Stimulated activated CD4-positive, alpha-beta T cell treated with anti-CD3 and anti-CD28 coated beads, Interleukin-12 subunit alpha, Interleukin-12 subunit beta, amount 100 ng/mL, for 48 hours (primary cell): ENCODE results near the gene MCU.
"Not testable (repeated sequence)": the region's sequence is repeated elsewhere in the genome, so short reads cannot be mapped to it uniquely, and the experiment has no call there.

Experiments
- DNase-seq, 3 donors: peaks; one replicate each; pipeline ENCODE4 v3.0.0-alpha.2; 2020; ENCODE audit warnings: low read depth in 2 of 3, low spot score in 1 of 3

The MCU gene

DNA sequence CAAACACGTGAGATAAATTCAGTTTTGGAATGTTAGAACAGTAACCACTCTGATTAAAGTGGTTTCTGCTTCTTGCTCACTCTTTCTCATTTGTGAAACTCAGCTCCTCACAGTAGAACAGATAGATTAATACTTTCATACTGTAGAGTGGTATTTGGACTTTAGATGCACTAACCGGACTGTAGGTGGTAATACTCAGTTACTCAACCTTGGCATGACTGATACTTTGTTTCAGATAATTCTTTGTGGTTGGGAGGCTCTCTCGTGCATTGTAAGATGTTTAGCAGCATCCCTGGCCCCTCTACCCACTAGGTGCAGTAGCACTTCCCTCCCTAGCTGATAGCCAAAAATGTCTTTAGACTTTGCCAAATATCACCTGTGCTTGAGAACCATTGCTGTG, 37.6 kb downstream of the MCU start:
- DNase-seq, result no peak

DNA sequence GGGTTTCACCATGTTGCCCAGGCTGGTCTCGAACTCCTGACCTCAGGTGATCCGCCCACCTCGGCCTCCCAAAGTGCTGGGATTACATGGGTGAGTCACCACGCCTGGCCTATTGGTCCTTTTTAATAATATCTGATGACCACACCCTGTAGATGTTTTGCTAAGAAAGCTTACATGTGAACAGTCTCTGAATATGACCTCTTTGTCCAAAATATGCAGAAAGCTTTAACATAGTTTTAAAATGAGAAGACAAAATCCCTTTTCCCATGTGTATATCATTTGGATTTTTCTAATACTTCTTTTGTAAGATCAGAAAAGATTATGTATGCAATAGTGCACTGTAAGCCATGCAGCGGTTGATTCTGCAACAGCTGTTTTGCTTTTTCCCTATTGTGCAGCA, 38.5 kb downstream of the MCU start:
- no peak for DNase-seq

DNA sequence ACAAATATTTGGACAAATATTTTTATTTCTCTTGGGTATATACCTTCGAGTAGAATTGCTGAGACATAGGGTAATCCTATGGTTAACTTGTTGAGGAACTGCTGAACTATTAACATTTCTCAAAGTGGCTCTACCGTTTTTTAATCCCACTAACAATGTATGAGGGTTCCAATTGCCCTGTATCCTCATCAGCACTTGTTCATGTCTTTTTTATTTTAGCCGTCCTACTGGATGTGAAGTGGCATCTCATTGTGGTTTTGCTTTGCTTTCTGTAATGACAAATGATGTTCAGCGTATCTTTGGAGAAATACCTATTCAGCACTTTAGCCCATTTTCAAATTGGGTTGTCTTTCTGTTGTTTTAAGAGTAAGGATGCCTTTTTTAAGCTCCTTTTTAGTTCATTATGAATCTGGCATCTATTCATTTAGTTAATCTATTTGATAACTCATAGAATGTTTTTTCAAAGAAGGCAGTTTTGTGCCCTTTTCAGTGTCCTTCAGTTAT, 40.0 kb downstream of the MCU start:
- DNase-seq, result no peak

DNA sequence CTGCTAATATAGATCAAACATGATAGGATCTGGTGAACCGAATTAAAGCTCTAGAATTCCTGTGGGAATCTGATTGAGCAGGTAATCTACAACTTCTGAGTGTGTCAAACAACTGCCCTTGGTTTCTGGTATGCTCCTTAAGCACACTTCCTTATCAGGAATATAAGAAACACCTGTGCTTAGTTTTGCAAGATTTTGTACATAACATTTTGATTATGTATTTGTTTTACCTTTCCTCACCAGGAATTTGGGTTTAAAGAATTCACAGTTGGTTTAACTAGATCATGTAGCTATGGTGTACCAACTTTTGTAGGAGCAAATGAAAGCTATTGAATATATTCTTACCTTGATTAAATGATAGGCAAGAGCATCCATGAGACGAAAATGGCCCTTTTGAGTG, 40.6 kb downstream of the MCU start:
- DNase-seq, result no peak

DNA sequence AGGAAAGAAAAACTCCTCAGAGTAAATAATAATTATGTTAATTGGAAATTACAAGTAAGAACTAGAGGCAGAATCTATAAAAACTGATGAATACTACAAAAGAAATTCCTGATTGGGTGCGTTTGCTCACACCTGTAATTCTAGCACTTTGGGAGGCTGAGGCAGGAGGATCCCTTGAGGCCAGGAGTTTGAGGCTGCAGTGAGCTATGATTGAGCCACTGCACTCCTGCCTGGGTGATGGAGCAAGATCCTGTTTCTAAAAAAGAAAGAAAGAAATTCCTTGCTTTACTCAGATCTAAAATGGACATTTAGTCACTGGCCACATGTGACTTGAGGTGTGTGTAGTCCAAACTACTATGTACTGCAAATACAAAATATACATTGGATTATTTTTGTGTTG, 42.0 kb downstream of the MCU start:
- DNase-seq, result no peak

DNA sequence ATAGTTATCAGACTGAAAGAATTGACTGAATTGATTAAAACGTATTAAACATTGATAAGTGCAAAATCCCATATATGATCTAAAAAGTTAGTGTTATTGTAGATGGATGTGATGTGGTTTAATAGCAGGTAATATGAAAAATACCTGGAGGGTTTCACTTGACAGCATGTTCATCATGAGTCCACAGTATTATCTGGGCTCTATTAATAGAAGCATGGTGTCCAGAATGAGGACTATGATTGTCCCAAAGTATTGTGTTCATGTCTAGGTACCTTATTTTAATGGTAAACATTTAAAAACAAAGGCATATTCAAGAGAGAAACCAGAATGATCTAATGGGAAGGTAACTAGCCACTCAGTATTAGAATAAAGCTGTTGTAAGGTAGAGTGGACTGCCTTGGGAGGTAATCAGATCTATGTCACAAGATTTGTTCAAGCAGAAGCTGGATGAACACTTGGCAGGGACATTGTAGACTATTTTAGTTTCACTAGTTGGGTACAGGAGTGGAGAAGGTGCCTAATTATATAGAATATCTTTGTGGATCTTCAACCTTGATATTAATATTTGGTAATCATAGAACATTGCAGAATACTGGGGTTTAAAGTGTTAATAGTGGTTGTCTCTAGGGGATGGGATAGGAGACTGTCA, 43.5 kb downstream of the MCU start:
- no peak for DNase-seq

DNA sequence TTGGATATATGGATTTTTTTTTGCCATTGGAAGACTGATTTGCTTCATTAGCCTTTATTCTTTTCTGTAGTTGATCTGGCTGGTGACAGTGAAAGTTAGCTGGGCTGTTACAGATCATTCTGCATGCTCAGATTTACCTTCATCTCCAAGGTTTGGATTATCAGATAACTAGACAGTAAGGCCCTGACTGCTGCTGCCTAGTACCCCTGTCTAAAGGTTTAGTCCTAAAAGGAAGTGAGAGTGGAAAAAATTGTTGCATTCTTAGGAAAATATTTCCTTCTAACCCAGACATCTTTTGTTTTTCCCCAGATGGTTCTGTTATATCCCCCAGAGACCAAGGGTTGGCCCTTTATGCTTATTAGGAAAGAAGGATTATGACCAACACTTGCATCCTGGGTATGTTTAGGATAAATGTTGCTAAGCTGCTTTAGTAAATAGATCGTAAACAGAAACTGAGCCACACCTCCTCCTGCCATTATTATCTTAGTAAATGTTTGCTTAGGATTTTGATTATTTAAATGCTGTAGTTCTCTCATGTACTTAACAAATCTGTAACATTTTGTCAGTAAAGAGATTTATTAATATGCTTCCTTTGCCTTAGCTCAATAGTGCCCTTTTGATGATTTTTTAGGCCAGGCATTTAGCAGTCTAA, 44.4 kb downstream of the MCU start:
- DNase-seq, result no peak

DNA sequence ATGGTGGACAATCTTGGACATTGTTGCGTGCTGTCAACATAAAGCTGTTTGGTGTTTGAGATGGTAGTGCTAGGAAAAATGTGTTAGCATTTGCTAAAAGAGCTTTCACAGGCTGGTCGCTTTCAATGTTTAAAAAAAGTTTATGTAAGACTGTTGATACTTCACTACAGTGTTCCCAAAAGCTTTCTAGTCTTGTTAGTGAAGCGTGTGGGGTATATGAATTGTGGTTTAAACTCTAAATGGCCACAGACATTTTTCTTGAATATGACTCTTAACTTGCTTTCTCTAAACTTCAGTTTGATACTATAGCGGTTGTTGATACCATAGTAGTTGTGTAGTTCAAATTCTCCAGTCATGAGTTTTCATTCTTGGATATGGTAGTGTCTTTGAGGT, 44.9 kb downstream of the MCU start:
- no peak for DNase-seq

DNA sequence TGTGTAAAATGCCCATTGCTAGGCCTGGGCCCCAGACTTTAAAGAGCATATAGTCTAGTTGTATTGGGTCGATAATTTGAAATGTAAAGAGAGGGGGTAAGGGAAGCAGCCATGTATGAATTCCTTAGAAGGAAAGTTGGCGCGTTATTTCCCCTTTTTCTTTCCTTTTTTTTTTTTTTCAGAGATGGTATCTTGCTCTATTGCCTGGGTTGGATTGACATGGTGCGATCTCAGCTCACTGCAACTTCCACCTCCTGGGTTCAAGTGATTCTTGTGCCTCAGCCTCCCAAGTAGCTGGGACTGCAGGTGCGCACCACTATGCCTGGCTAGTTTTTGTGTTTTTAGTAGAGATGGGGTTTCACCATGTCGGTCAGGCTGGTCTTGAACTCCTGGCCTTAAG, 45.4 kb downstream of the MCU start:
- DNase-seq, result not testable (repeated sequence)

DNA sequence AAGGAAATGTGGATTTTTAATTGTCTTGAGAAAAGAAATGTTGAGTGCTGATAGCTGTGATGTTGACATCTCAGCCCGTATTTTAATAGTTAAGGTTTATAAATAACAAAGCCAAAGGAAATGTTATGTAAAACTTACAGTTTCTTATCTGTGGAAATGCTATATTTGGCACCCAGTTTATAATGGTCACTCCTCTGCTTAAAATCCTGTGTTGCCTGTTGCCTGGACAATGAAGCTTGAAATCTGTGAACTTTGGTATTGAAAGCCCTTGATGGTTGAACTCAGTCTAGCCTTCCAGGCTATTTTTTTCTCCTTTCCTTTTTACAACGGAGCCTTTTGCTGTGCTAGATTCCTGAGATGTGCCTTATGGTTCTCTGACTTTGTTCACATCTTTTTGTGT, 46.5 kb downstream of the MCU start:
- DNase-seq, result no peak

DNA sequence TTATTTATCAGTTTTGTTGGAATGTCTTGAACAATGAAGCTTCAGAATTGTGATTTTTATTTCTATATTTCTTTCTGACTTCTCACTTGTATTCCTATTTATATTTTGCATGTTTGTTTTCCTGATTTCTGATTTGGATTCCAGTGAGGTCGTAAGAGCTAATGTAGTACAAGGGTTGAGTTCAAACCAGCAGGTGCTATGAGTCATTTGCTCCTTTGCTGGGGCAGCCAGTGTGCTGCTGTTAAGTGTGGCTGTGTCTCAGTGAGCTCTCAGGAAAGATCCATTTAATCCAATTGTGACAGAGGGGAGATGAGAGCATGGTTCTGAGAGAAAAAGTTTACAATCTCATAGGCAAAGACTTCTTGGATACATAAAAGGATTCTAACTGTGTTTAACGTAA, 48.6 kb downstream of the MCU start:
- no peak for DNase-seq

DNA sequence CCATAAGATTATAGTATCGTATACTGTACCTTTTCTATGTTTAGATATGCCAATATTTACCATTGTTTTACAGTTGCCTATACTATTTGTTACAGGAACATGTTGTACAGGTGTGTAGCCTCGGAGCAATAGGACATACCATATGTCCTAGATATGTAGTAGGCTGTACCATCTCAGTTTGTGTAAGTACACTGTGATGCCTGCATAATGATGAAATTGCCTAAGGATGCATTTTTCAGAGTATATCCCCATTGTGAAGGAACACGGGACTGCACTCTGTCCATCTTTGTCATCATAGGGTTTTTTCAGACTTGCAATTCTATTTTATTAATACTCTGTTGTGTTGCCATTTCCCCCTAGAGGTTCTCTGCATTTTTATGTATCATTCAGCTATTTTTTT, 50.1 kb downstream of the MCU start:
- no peak for DNase-seq

DNA sequence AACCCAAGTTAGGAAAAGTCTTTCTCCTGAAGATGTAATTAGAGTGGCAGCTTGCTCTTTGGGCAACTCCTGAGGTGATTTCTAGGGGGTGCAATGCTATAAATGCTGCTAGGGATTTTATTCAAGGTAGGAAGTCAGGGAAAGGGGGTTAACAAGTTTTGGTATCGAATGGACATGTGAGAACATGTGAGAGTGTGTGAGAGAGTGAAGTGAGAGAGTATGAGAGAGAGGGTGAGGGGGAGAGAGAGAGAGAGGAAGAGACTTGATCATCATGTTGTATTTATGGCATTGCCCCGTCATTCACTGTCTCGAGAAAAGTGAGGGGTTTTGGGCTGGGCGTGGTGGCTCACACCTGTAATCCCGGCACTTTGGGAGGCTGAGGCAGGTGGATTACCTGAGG, 50.9 kb downstream of the MCU start:
- no peak for DNase-seq

DNA sequence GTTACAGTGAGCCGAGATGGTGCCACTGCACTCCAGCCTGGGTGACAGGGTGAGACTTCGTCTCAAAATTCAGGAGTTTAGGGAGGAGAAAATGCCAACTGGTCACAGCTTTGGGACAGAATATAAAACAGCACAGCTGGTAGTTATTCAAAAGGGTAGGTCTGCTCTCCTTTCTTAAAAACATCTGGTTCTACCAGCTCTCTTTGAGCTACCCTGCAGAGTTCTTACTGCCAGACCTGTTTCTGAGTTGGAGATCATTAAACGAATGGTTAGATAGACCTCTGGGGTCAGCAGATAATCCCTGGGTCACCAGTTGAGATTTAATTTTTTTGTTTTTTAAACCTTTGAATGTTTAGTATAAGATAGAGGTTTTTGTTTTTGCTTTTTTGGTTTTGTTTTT, 52.6 kb downstream of the MCU start:
- no peak for DNase-seq

DNA sequence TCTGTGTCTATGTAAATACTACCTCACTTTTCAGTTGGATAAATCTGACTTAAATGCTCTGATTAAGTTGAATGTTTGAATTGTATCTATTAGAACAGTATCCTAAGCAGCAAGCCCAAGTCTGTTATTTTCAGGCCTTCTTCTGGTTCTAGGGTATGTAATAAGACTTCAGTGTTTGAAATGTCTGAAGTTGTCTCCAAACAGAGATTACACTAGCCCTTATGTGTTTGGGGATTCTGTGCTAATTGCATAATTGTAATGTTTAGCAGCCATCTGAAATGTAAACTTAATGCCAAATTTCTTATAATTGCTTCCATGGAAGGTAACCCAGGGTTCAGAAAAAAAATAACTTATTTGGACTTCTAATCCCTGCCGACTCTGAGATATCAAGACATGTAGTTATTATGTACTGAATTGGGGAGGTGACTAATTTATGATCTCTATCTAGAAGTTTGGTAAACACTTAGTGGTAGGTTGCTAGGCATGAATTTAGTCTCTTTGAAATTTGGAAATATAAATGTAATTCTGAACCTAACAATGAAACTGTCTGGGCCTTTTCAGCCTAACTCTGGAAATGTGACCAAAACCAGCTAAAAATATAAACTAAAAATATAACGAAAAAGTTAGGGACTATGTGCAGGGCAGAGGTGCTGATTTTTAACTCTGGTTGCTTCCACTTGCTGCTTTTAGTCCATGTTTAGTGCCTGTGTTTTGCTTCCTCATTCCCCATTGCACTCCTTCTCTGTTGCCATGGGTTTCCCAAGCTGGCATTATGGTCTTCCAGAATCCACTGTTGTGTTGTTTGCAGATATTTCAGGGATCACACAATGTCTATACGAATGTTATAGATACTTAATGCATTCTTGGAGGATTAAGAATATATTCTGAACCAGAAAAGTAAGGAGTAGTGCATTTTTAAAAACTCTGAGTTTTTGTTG, 54.8 kb downstream of the MCU start:
- DNase-seq, result no peak

DNA sequence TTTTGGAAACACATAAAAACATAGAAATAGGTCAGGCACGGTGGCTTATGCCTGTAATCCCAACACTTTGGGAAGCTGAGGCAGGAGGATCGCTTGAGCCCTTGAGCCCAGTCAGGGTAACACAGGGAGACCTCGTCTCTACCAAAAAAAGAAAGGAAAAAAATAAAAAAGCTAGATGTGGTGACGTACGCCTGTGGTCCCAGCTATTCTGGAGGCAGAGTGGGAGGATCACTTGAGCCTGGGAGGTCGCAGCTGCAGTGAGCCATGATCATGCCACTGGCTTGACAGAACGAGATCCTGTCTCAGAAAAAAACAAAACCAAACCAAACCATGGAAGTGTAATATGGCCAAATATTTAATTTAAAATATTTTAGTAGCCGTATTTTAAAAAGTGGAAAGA, 55.6 kb downstream of the MCU start:
- DNase-seq, result no peak

DNA sequence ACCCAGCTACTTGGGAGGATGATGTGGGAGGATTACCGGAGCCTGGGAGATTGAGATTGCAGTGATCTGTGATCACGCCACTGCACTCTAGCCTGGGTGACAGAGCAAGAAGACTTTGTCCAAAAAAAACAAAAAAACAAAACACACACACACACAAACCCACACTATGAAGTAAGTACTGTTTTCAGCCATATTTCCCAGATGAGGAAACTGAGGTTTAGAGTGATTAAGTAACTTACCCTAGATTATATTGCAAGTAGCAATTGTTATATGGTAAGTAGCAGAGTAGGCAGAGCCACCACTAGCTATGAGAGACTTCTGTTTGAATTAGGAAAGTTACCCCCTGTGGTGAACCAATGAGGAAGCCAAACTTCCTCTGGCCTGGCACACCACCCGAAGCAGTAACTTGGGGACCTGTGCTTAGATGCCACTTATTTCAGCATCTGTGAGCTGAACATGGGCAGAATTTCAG, 61.9 kb downstream of the MCU start:
- DNase-seq, result no peak

DNA sequence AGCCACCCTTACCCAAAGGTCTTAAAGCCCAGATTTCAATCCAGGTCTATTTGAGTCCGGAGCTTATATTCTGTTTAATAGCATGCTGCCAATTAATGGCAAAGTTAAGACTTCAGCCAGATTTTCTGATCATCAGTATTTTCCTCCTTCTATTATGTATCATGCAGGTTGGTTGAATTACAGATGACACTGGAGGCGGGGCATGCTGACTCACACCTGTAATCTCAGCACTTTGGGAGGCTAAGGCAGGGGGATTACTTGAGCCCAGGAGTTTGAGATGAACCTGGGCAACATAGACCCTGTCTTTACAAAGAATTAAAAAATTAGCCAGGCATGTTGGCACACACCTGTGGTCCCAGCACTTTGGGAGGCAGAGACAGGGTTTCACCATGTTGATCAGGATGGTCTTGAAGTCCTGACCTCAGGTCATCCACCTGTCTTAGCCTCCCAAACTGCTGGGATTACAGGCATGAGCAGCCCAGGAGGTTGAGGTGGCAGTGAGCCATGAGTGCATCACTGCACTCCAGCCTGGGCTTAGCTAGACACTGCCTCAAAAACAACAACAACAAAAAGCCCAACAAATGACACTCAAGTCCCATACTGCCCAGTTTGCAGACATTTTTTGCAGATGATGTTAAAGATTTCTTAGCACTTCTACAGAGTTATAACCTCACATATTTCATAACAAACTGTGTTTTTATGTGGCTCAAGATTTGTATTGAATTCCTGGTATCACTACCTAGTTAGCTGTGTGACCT, 62.5 kb downstream of the MCU start:
- DNase-seq, result no peak

DNA sequence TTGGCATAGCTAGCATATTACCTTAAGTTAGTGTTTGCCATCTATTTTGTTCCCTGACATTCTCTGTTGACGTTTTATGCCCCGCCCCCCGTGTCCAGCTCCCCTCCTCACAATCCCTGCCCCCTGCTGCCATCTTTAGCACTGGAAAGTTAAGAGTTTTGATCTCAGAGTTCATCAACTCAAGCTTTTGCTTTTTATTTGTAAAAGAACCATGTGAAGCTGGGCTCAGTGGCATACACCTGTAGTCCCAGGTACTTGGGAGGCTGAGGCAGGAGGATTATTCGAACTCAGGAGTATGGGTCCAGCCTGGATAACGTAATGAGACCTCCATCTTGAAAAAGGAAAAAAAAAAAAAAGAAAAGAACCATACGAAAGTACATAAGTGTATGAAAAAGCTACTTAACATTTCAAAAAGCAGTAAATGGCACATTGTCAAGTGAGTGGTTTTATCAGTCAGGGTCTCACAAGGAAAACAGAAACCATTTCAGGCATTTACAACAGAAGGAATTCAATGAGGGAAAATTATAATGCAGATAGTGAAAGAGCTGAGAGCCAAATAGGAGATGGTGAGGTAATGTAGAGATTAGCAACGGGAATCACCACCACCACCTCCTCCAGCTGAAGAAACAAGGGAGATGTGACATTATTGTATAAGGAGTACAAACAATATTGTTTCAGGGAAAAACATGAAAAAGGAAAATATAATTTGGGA, 64.9 kb downstream of the MCU start:
- no peak for DNase-seq

DNA sequence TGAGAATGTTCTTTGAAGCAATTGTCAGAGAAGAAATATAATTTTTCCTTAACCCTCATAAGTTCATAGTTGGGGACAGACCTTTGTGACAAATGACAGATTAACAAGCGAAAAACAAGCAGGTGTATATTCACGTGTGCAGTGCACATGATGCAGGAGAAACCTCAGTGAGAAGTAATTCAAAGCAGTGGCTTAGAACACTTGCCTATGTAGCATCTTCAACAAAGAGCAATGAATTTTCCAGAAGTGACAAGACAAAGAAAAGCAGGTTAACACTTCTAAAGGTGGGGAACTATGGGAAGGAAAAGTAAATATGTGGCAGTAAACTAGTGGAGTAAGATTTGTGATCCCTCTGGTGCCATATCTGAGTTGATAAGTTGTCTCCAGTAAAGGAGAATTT, 65.8 kb downstream of the MCU start:
- no peak for DNase-seq

DNA sequence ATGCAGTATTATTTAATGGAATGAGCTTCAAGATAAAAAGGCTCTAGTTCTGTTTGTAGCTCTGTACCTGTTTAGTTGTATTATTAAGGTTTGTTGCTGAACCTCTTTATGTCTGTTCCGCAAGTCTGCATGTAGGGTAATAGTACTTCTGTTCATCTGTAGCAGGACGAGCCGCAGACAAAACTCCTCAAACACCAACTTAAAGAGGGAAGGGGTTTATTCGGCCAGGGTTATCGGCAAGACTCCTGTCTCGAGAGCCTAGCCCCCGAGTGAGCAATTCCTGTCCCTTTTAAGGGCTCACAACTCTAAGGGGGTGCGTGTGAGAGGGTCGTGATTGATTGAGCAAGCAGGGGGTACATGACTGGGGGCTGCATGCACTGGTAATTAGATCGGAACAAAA, 67.0 kb downstream of the MCU start:
- not testable (repeated sequence) for DNase-seq
